ENCODE results near the gene KLHL26.

DNA sequence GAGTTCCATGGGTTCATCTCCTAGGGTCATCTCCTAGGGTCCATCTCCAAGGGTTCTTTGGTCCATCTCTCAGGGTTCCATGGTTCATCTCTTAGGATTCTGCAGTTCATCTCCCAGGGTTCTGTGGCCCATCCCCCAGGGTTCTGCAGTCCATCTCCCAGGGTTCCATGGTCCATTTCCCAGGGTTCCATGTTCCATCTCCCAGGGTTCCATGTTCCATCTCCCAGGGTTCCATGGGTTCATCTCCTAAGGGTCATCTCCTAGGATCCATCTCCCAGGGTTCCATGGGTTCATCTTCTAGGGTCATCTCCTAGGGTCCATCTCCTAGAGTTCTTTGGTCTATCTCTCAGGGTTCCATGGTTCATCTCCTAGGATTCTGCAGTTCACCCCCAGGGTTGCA is 19.3 kb upstream of the KLHL26 start:
- no peak for TF ChIP-seq EZH2 (conservative IDR thresholded peaks at IDR 0.05; ENCODE audit: low read depth, low read length)
- no peak for TF ChIP-seq KLF6 (CRISPR knock-in tag; IDR thresholded peaks at IDR 0.05)
- no peak for TF ChIP-seq ZNF263 (CRISPR knock-in tag; IDR thresholded peaks at IDR 0.05)
- TF ChIP-seq, protein P1, sequence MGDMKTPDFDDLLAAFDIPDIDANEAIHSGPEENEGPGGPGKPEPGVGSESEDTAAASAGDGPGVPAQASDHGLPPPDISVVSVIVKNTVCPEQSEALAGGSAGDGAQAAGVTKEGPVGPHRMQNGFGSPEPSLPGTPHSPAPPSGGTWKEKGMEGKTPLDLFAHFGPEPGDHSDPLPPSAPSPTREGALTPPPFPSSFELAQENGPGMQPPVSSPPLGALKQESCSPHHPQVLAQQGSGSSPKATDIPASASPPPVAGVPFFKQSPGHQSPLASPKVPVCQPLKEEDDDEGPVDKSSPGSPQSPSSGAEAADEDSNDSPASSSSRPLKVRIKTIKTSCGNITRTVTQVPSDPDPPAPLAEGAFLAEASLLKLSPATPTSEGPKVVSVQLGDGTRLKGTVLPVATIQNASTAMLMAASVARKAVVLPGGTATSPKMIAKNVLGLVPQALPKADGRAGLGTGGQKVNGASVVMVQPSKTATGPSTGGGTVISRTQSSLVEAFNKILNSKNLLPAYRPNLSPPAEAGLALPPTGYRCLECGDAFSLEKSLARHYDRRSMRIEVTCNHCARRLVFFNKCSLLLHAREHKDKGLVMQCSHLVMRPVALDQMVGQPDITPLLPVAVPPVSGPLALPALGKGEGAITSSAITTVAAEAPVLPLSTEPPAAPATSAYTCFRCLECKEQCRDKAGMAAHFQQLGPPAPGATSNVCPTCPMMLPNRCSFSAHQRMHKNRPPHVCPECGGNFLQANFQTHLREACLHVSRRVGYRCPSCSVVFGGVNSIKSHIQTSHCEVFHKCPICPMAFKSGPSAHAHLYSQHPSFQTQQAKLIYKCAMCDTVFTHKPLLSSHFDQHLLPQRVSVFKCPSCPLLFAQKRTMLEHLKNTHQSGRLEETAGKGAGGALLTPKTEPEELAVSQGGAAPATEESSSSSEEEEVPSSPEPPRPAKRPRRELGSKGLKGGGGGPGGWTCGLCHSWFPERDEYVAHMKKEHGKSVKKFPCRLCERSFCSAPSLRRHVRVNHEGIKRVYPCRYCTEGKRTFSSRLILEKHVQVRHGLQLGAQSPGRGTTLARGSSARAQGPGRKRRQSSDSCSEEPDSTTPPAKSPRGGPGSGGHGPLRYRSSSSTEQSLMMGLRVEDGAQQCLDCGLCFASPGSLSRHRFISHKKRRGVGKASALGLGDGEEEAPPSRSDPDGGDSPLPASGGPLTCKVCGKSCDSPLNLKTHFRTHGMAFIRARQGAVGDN (CRISPR knock-in tag; IDR thresholded peaks at IDR 0.05), result no peak
- TF ChIP-seq ZBTB1 (CRISPR knock-in tag; IDR thresholded peaks at IDR 0.05; ENCODE audit: borderline replicate concordance), result no peak
- TF ChIP-seq POLR2AphosphoS5 (IDR thresholded peaks at IDR 0.05; ENCODE audit: low read depth, low read length), result no peak
- TF ChIP-seq NFE2 (CRISPR knock-in tag; IDR thresholded peaks at IDR 0.05), result no peak
- TF ChIP-seq FOXA1 (IDR thresholded peaks at IDR 0.05), result no peak
- TF ChIP-seq FOXA1 (CRISPR knock-in tag; IDR thresholded peaks at IDR 0.05), result no peak
- TF ChIP-seq POLR2A (IDR thresholded peaks at IDR 0.05; ENCODE audit: insufficient read depth in 1 of 2, low read depth in 2 of 2, low read length in 2 of 2), result no peak
- no peak for TF ChIP-seq NFIB (CRISPR knock-in tag; IDR thresholded peaks at IDR 0.05; ENCODE audit: borderline replicate concordance)
- TF ChIP-seq YY1 (IDR thresholded peaks at IDR 0.05; ENCODE audit: insufficient read depth, insufficient replicate concordance, low read depth, low read length), result no peak
- TF ChIP-seq NPAS2 (CRISPR knock-in tag; IDR thresholded peaks at IDR 0.05; ENCODE audit: borderline replicate concordance), result no peak
